ENCODE results near the gene DYNLL2.
"Not testable (repeated sequence)": the region's sequence is repeated elsewhere in the genome, so short reads cannot be mapped to it uniquely, and the experiment has no call there.

DYNLL2 gene

GRCh38 chr17:58121925-58122324 lies 38.7 kb downstream of the DYNLL2 start:
- H3K36me3 Mint-ChIP-seq (ENCODE audit: low read depth): no peaks in the 10 kb centered on the region
- H3K4me3 Mint-ChIP-seq: no peak overlapping the region
- no peak for DNase-seq
- no peak overlapping the region for H3K27ac Mint-ChIP-seq
- no peak for TF ChIP-seq CTCF (IDR thresholded peaks at IDR 0.05)
- H3K9me3 Mint-ChIP-seq: no peaks in the 10 kb centered on the region
- H3K27me3 Mint-ChIP-seq (ENCODE audit: low read depth, poor library complexity): peaks cover 63% of the 10 kb centered on the region
- no peaks in the 10 kb centered on the region for H3K4me1 Mint-ChIP-seq

GRCh38 chr17:58127846-58128245 lies 44.6 kb downstream of the DYNLL2 start:
- Mint-ChIP-seq H3K9me3 (no peaks in the 10 kb centered on the region), H3K4me1 (no peaks in the 10 kb centered on the region), H3K27me3 (ENCODE audit: low read depth, poor library complexity) (peaks cover 66% of the 10 kb centered on the region), H3K4me3 (no peak overlapping the region), H3K27ac (no peak overlapping the region), H3K36me3 (ENCODE audit: low read depth) (no peaks in the 10 kb centered on the region)
- TF ChIP-seq CTCF (IDR thresholded peaks at IDR 0.05): no peak
- no peak for DNase-seq

- H3K27me3 Mint-ChIP-seq (ENCODE audit: low read depth, poor library complexity): peaks cover 83% of the 10 kb centered on the region
- H3K9me3 Mint-ChIP-seq; H3K4me3 Mint-ChIP-seq; H3K27ac Mint-ChIP-seq; H3K4me1 Mint-ChIP-seq; DNase-seq; H3K36me3 Mint-ChIP-seq (ENCODE audit: low read depth): not testable (repeated sequence)
Measured at GRCh38 chr17:58132697-58133096, 49.5 kb downstream of the DYNLL2 start.

GRCh38 chr17:58136669-58137279 lies 53.6 kb downstream of the DYNLL2 start:
- no peak for DNase-seq
- Mint-ChIP-seq H3K27ac (no peak overlapping the region), H3K27me3 (ENCODE audit: low read depth, poor library complexity) (peaks cover 84% of the 10 kb centered on the region), H3K9me3 (peaks cover 14% of the 10 kb centered on the region), H3K4me1 (no peaks in the 10 kb centered on the region), H3K36me3 (ENCODE audit: low read depth) (no peaks in the 10 kb centered on the region), H3K4me3 (no peak overlapping the region)
- TF ChIP-seq CTCF (IDR thresholded peaks at IDR 0.05): peak; percentile 33

- Mint-ChIP-seq H3K27me3 (ENCODE audit: low read depth, poor library complexity) (peaks cover 58% of the 10 kb centered on the region), H3K4me1 (no peaks in the 10 kb centered on the region), H3K27ac (no peak overlapping the region), H3K9me3 (peaks cover 43% of the 10 kb centered on the region), H3K4me3 (no peak overlapping the region), H3K36me3 (ENCODE audit: low read depth) (no peaks in the 10 kb centered on the region)
- TF ChIP-seq CTCF (IDR thresholded peaks at IDR 0.05): no peak
- no peak for DNase-seq
Measured at GRCh38 chr17:58141505-58141904, 58.3 kb downstream of the DYNLL2 start.

GRCh38 chr17:58143335-58143734 lies 60.1 kb downstream of the DYNLL2 start:
- Mint-ChIP-seq H3K9me3 (peaks cover 43% of the 10 kb centered on the region), H3K27me3 (ENCODE audit: low read depth, poor library complexity) (peaks cover 57% of the 10 kb centered on the region)
- H3K36me3 Mint-ChIP-seq (ENCODE audit: low read depth); DNase-seq; H3K27ac Mint-ChIP-seq; H3K4me1 Mint-ChIP-seq; H3K4me3 Mint-ChIP-seq: not testable (repeated sequence)

- no peak overlapping the region for H3K4me3 Mint-ChIP-seq
- peaks cover 43% of the 10 kb centered on the region for H3K9me3 Mint-ChIP-seq
- DNase-seq: no peak
- TF ChIP-seq CTCF (IDR thresholded peaks at IDR 0.05): no peak
- H3K36me3 Mint-ChIP-seq (ENCODE audit: low read depth): no peaks in the 10 kb centered on the region
- no peak overlapping the region for H3K27ac Mint-ChIP-seq
- H3K27me3 Mint-ChIP-seq (ENCODE audit: low read depth, poor library complexity): peaks cover 57% of the 10 kb centered on the region
- no peaks in the 10 kb centered on the region for H3K4me1 Mint-ChIP-seq
Measured at GRCh38 chr17:58144801-58145200, 61.6 kb downstream of the DYNLL2 start.
